Measurements from ENCODE around the gene ZNF692.
A peak's percentile ranks its signal among the peaks of the same experiment; 100 is the strongest.

Gene ZNF692

GRCh38 chr1:248814351-248814750 lies 44.5 kb downstream of the ZNF692 start:
- no peak for TF ChIP-seq CTCF (IDR thresholded peaks at IDR 0.05; ENCODE audit: control extremely low read depth, extremely low read depth, low read depth, missing control alignments)
- no peak for DNase-seq (ENCODE audit: extremely low spot score)
- POLR2A ChIA-PET = no interaction called here
- CTCF ChIA-PET = interaction anchor here (1.3 to 2.5 kb wide), 5 partner anchors 8 to 191 kb away, joined by 3 to 13 read pairs (median 3); no protein-coding TSS in a partner anchor

- no peak for DNase-seq (ENCODE audit: extremely low spot score)
- POLR2A ChIA-PET = no interaction called here
- no peak for TF ChIP-seq CTCF (IDR thresholded peaks at IDR 0.05; ENCODE audit: control extremely low read depth, extremely low read depth, low read depth, missing control alignments)
- CTCF ChIA-PET = interaction anchor here (1.3 to 10.8 kb wide), 7 partner anchors 8 to 195 kb away, joined by 3 to 242 read pairs (median 4); partner anchors contain the start of gene SH3BP5L
Observed at GRCh38 chr1:248813546-248813945, 45.3 kb downstream of the ZNF692 start.

GRCh38 chr1:248812736-248813425 lies 46.0 kb downstream of the ZNF692 start:
- CTCF ChIA-PET = interaction anchor here (1.3 to 10.8 kb wide), 6 partner anchors 8 to 194 kb away, joined by 3 to 242 read pairs (median 4); partner anchors contain the start of gene SH3BP5L
- TF ChIP-seq CTCF (IDR thresholded peaks at IDR 0.05; ENCODE audit: control extremely low read depth, extremely low read depth, low read depth, missing control alignments) = no peak
- no peak for DNase-seq (ENCODE audit: extremely low spot score)
- POLR2A ChIA-PET = no interaction called here

GRCh38 chr1:248811514-248812490 lies 47.1 kb downstream of the ZNF692 start:
- ChIA-PET CTCF (interaction anchor here (1.9 to 10.8 kb wide), 3 partner anchors 10 to 193 kb away, joined by 5 to 242 read pairs (median 13); partner anchors contain the start of gene SH3BP5L), POLR2A (no interaction called here)
- DNase-seq (ENCODE audit: extremely low spot score) = no peak
- TF ChIP-seq CTCF (IDR thresholded peaks at IDR 0.05; ENCODE audit: control extremely low read depth, extremely low read depth, low read depth, missing control alignments) = peak; percentile 32

GRCh38 chr1:248810727-248811513 lies 48.0 kb downstream of the ZNF692 start:
- ChIA-PET CTCF (interaction anchor here (10.8 kb wide), 1 partner anchor 192 kb away, joined by 242 read pairs; no protein-coding TSS in a partner anchor), POLR2A (no interaction called here)
- DNase-seq (ENCODE audit: extremely low spot score) = no peak
- no peak for TF ChIP-seq CTCF (IDR thresholded peaks at IDR 0.05; ENCODE audit: control extremely low read depth, extremely low read depth, low read depth, missing control alignments)

All from GM10248 (cell line).